Tibial nerve (tissue), 3 donors: ENCODE results near the gene APBA1.

Experiments used
- CTCF ChIP-seq, 5 experiments: fragments of 200-600 bp in 3 of 5; fragments of 450-650 bp in 2 of 5; sonication (generic) in 3 of 5; IDR thresholded peaks; one replicate each; pipeline ENCODE4 v1.5.1; 2016 to 2019; ENCODE audit warnings: antibody characterized with exemption in 5 of 5, mild to moderate bottlenecking in 3 of 5, moderate library complexity in 2 of 5
- POLR2A ChIP-seq, 2 donors: fragments of 450-650 bp; IDR thresholded peaks; one replicate each; pipeline ENCODE4 v1.6.1; 2017; ENCODE audit warnings: antibody characterized with exemption in 2 of 2, mild to moderate bottlenecking in 2 of 2, moderate library complexity in 2 of 2

GRCh38 chr9:69600314-69601047 lies 71.7 kb downstream of the APBA1 start:
- TF ChIP-seq CTCF (IDR thresholded peaks at IDR 0.05) (no peak), POLR2A (IDR thresholded peaks at IDR 0.05) (no peak)
